M059J (cell line): ENCODE measurements around the gene GABRG3. TPM values are rescaled to one million over a fixed set of nuclear protein-coding genes. Genes with fewer than 3 reads are reported as not detected.

Source experiments
- DNase-seq: peaks from one replicate; pipeline ENCODE4 v3.0.0-alpha.2; 2012; ENCODE audit warnings: low read depth
- total RNA-seq: library from RNA; depleted of rRNA; stranded (reverse); fragments of >200 nt; shearing (Covaris generic); gene quantifications from 2 replicates; pipeline ENCODE4 v1.2.3, GENCODE V29; 2014

GABRG3 gene
- total RNA-seq, 1 experiment from 2014 or later = not detected

DNA sequence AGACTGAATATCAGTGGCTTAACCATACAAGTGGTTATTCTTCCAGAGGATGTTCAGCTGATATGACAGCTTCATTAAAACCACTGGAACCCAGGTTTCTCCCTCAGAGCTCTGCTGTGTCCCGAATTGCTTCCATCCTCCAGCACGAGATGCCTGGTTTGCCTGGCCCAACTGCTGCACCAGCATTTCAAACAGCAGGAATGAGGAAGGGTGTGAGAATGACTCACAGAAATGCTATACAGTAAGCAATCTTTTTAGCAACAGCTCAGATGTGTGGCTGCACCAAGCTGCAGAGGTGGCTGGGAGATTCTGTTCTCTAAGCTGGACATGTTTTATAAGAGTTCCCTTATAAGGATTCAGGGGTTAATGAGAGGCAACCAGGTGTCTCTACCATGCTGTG is 271.0 kb downstream of the GABRG3 start:
- DNase-seq = no peak

DNA sequence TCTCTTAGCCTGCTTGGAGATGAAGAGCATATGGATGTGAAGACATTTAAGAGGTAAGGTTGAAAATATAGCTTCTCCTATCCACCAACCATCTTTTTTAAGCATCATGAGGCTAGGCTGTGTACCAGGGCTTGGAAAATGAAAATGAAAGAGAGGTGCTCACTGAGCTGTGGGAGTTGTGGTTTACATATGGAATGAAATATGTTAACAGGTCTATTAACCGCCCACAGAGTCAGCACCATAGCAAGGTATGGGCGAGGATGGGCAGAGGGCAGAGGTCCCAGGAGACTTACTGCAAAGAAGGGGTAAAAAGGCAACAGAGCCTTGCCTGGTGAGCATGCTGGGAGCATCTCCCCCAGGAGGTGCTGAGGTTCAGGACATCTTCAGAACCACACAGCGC is 273.1 kb downstream of the GABRG3 start:
- no peak for DNase-seq

DNA sequence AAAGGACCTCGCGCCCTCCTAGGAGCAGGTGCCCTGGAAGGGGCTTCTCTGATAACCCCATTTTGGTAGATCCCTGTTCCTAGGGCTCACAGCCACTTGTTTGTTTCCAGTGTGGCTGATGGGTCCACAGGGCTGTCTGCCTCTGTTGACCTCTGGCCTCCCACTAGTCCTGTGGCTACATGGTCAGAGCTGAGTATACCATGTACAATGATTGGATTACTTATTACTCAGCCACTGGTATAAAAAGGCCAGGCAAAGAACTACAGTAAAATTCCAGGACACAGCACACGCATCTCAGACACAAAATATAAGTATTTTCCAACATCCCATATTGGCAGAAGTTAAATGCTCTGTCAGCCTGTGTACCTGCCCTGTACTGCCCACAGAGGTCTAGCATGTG is 277.3 kb downstream of the GABRG3 start:
- no peak for DNase-seq

DNA sequence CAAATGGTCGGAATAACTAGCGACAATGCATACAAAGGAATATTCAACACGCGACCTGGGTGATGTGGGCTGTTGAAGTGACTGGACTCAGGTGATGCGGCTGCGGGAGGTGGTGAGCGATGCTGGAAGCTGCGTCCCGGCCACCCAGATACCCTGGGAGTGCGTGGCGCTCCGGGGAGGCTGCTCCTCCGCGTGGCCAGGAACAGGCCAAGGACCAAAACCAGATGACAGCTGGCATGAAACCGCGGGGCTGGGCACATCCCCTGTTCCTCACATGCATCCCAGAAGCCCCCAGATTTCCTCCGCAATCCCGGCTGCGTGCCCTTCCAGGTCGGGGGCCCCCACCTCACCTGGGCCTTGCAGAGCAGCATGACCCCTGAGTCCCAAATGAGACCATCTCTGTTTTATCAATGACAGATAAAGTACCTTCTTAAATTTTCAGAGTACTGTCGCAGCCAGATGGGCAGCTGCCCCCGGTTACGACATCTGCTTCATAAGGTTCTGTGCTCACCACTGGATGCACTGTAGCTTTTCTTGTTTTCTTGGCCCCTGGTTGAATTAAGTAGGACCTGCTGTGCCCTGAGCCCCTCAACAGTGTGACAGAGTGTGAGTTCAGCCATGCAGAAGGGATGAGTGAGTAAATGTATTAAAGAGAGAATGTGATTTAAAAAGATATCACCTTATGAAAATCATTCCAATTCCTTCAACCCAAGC is 278.2 kb downstream of the GABRG3 start:
- DNase-seq = no peak

DNA sequence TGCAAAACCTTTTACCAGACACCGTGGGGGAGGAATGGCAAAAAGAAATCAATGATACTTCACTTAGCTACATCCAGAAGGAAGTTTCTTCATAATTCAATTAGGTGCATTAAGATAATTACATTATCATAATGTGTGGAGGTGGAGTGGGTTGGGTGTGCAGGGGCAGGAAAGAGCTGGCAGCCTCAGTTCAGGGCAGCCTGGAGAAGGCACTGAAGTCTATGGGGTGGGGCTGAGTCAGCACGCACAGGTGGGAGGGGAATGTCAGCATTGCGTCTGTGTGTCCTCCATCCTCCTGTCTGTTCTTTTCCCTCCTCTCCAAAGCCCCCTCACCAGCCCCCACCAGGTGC is 278.8 kb downstream of the GABRG3 start:
- DNase-seq = no peak

DNA sequence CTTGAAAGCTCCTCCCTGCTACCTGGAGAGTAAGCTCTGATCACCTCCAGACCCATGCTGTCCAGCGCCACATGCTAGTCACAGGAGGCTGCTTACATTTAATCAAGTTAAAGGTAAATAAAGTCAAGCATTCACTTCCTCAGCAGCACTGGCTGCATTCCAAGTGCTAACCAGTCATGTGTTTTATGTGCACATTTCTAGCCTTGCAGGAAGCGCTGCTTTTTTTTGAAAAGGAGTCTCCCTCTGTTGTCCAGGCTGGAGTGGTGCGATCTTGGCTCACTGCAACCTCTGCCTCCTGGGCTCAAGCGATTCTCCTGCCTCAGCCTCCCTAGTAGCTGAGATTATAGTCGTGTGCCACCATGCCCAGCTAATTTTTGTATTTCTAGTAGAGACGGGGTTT is 279.2 kb downstream of the GABRG3 start:
- DNase-seq = no peak

DNA sequence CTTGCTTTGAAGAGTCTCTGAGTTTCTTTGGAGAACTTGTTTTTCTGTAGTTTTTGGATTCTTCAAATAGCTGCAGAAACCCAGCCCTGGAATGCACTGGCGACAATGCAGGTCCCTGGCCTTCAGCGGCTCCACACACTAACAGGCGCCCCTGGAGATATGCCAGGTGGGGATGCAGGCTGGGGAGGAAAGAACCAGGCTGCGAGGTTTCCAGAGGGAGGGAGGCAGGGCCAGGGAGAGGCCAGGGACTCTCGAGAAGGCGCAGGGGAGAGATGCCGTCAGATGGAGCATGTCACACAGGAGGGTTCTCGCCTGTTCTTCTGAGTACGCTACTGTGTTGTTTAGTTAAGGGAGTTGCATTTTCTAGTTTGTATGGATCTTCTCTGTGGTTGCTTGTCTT is 283.1 kb downstream of the GABRG3 start:
- no peak for DNase-seq

DNA sequence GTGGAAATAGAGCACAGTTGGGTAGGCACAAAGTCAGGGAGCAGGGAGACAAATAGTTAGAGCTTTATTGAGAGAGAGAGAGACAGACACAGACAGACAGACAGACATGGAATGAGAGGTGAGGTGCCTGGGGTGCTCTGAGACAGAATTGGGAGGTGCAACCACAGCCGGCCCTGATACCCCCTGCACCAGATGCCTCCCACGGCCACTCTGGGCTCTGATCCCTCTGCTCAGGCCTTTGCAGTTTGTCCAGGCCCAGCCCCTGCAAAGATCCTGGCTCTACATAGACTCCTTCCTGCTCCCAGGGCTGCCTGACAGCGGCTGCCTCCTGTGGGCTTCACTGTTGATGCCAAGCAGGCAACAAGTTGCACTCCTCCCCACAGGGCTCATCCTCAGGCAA is 283.8 kb downstream of the GABRG3 start:
- DNase-seq = no peak

DNA sequence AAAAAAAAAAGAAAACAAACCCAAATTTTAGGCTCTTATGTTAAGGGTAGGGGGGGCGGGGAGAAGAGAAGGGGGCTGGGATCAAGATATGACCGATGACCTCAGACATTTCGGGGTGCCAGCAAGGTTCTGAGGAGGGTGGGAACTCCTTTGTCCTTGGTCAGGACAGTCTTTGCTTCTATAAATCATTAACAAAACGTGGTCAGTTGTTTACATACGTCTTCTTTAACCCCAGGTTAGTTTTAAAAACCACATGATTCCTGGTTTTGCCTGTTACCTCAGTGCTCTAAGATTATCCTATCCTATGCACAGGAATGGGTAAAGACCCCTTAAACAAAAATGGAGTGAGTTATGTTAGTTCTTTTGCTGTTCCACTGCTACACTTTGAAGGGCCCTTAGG is 285.5 kb downstream of the GABRG3 start:
- no peak for DNase-seq

DNA sequence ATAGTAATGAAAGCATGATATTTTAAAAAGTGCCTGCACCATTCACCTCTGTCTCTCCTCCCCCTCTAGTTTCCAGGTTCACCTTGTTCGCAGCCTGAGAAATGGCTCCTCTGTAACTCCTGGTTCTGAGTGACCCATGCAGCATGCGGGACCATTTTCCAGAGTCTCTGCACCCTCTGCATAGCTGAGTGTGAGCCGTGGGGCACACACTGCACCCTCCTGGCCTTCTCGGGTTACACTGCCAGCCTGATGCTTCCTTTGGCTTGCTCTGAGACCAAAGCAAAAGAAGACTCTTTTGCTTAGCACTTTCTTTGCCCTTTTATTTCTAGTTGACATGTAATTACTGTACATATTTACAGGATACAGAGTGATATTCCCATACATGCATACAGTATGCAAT is 287.3 kb downstream of the GABRG3 start:
- DNase-seq = no peak

DNA sequence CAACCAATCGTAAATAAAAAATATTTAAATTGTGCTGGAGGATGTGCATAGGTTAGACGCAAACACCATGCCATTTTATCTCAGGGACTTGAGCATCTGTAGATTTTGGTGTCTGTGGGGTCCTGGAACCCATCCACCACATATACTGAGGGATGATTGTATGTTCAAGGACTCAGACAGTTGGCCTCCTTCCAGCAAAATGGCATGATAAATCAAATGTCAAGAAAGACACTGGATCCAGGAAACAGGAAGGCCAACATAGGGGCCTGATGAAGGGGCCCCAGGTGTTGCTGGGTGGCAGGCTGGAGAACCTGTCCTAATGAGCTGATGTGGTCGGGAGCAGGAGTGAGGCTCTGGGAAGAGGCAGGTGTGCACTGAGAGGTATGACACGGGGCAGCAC is 289.5 kb downstream of the GABRG3 start:
- no peak for DNase-seq

DNA sequence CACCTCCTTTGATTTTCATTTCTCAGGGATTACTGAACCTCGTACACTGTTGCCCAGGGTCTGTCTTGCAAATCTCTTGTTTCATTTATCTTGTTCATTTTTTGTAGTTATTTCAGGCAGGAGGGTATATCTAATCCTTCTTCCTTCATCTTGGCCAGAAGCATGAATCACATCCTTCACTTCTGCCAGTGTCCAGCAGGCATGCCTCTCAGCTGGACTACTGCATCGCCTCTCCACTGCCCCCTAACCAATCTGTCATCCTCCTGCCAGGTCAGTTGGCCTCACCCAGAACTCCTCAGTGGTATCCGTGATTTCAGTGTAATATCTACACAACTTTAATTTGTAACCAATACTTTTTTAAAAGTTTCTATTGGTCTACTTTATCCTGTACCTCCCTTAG is 297.9 kb downstream of the GABRG3 start:
- DNase-seq = no peak

DNA sequence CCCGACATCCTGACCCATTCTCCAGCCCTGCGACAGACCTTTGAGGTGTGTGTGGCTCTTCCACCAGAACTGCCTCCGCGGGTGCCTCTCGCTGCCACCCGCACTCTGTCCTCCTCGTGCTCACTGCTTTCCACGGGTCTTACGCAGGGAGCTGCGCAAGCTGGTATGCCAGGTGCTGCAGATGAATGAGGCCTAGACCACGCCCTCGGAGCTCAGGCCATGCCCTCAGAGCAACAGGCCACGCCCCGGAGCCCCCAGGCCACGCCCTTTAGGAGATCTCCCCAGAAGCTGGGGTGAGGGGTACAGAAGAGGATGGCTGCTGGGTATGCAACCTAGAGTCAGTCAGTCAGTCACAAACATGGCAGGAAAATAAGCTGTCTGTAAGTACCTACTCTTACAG is 300.3 kb downstream of the GABRG3 start:
- DNase-seq = no peak

DNA sequence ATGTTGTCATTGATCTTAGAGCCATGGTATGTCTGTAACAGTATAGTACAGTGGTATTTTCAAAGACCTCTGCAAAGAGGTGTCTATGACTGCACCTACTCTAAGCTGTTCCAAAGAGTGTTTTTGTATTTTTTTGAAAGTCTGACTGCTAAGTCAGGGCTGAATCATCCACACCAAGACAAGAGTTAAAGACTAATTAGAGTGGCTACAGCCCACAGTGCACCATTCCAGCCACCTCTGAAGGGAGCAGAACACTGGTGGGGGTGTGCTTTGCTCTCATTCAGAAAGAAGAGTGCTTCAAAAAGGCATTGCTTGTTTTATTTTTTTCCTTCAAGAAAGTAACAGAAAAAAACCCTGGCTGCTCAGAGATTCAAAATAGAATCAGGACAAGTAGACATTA is 301.4 kb downstream of the GABRG3 start:
- no peak for DNase-seq

DNA sequence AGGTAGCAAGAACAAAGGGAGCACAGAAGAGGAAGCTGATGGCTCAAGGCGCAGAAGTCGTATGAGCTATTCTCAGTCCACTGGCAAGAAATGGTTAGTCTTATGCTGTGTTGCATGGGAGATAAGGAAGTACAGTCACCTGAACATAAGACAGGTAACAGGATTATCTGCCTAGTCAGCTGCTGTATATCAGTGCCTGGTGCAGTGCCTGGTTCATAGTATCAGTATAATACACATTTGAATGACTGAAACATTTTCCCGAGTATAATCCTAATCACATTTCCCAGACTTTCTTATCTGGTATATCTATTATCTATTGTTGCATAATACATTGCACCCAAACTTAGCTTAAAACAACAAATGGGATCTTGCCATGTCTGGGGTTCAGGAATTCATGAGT is 302.5 kb downstream of the GABRG3 start:
- DNase-seq = no peak

DNA sequence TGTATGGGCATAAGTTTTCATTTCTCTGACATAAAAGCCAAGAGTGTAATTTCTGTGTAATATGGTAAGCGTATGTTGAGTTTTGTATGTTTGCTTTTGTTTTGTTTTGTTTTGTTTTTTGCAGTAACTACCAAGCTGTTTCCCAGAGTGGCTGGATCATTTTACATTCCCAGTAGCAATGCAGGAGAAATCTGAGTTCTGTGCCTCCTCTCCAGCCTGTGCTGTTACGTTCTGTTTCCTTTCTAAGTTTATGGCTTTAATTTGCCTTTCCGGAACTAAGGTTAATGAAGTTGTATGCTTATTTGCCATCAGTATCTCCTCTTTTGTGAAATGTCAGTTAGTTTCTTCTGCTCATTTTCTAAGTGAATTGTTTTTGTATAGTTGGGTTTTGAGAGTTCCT is 307.8 kb downstream of the GABRG3 start:
- DNase-seq = no peak

DNA sequence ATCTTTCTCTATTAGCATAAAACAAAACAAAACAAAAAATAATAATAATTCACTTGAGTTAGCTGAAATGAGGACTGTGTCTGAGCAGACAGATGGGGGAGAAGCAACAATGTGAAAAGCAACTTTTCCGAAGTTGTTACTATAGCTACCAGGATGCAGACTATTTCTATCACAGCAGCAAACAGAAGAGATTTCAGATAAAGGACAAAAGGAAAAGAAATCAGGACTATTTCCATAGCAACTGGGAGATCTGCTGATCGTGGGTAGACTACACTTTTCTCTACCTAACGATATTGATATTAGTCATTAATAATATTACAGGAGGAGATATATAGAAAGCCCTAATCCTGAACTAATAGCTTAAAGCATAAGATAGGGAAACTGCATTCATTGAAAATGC is 321.7 kb downstream of the GABRG3 start:
- no peak for DNase-seq

DNA sequence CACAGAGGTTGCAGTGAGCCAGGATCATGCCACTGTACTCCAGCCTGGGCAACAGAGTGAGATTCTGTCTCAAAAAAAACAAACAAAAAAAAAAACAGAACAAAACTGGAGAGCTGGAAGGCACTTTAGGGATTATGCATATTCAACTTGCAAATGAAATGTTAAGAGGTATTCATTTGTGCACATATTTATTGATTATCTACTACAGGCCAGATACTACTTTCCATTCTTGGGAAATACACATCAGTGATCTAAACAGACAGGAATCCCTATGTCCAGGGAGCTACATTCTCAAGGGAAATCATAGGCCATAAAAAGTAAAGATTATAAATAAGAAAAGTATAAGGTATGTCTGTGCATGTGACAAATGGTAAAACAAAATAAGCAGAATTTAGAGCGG is 322.6 kb downstream of the GABRG3 start:
- no peak for DNase-seq

DNA sequence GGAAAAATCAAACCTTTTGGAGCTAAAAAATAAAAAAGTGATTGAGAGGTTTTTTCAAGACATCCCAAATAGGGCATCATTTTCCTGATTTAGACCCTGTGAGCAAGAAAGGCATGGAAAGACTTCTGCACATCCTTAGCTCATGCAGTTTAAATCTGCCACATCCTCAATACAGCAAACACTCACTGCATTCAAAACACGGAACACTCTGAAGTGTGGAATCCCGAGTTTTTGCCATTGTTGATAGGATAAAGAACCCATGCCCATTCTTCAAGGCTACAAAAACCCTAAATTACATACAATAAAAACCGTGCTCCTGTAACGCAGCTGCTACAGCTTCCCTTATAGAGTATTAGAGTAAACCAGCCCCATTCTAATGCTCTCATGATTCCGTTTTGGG is 346.8 kb downstream of the GABRG3 start:
- DNase-seq = no peak

DNA sequence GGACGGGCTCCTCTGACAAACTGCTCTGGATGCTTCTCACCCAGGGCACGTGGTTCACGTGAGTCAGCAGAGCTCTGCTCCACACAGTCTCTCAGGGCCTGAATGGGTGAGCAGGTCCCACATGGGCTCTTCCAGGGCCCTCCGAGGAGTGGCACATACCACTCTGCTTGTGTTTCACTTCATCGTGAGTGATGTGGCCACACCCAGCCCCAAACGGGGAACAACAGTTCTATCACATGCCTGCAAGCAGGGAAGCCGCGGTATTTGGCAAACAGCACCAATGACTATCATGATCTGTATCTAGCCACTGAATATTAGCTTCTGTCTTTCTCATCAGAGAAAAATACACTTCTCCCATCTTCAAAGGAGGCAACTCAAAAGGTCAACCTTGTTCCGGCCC is 352.8 kb downstream of the GABRG3 start:
- DNase-seq = no peak

DNA sequence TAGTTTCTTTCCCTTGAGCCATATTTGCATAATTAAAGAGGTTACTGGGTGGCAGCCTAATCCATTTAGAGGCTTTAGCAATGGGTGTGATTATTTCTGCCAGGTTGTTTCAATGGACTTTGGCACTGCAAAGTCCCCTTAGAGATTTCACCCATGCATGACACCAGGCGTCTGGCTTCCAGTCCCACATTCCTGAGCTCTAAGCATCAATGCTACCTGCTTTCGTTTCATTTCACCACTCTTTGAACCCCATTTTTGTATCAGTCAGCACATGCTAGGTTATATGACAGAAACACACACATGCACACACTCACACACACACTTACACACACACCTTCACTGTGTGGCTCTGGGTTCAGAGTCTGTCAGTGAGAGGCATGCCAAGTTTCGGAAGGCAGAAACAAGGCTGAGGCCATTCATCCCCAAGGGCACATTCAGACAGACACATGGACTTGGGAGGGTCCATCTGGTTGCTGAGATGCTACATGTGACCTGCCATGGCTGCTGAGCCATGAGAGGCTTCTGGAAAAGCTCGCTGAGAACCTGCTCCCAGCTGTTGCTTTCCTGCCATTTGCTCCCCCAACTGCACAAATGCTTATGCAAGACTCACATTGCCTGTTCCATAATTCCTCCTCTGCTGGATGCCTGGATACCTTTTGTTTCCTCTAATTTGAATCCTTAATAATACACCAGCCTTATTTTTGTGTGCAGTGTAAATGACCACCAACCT is 354.1 kb downstream of the GABRG3 start:
- DNase-seq = no peak

DNA sequence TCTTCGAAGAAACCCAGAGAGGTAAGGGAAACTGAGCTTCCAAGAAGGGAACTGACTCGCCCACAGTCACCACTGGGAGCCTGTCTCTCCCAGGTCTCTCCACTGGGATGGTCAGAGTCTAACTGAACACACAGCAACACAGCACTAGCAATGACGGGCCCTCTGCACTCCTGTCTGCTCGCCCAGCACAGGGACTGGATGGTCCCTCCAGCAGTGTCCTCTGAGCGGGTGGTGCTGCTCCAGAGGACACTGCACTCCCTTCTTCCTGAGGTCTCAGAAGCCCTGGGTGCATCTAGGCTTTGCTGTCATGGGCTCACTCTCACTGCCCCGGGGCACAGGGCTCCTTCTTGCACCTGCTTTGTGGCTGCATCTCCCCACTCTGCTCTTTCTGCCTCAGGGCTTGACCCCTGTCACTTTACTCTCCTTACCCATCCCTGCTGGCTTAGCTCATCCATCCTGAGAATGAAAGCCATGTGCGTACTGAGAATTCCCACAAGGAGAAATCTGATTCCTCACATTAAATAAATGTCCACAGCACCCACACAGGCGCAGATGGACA is 356.6 kb downstream of the GABRG3 start:
- DNase-seq = no peak

DNA sequence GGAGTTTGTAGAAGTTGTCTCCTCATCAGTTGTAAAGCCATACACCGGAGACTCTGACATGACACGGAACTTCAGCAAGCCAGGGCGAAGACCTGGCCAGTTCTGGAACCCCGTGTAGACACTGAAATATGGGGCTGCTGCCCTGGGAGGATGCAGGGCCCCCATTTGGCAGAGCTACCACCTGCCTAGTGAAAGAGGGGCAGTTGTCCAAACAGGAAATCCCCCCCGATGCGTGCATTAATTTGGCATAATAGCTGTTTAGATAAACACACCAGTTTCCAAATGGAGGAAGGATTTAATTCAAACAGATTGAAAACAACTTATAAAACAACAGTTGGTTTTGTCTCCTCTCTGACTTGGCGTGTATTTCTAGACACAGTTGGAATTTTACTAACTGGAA is 357.2 kb downstream of the GABRG3 start:
- no peak for DNase-seq

DNA sequence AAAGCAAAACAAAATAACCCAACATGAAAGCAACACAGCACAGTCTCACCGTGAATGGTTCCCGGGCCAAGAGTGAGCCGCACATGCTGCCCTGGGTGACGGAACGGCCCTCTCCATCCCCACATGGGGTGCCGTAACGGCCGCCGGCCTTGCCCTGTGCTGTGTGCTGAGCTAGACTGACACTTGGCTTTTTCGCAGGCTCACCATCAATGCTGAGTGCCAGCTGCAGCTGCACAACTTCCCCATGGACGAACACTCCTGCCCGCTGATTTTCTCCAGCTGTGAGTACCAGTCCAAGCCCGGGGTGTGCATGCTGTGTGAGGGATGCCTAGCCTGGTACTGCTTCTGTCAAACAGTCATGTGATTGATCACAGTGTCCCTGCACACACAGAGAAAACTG is 357.6 kb downstream of the GABRG3 start:
- DNase-seq = no peak
